GM21390 (cell line): ENCODE data around the gene TRIM10.
"Not testable (repeated sequence)": the region's sequence is repeated elsewhere in the genome, so short reads cannot be mapped to it uniquely, and the experiment has no call there.

Experiments
- ATAC-seq: cut with Tn5 transposase; IDR thresholded peaks from one replicate; pipeline ENCODE4 v1.9.1; 2021; ENCODE audit not compliant: unreplicated experiment

The TRIM10 gene

GRCh38 chr6:30154709-30155519, 6.1 kb downstream of the TRIM10 start:
- ATAC-seq: no peak

GRCh38 chr6:30154061-30154460, 7.0 kb downstream of the TRIM10 start:
- no peak for ATAC-seq

GRCh38 chr6:30152910-30153610, 8.0 kb downstream of the TRIM10 start:
- ATAC-seq: no peak

GRCh38 chr6:30152016-30152673, 8.9 kb downstream of the TRIM10 start:
- no peak for ATAC-seq

GRCh38 chr6:30151580-30151979, 9.4 kb downstream of the TRIM10 start:
- no peak for ATAC-seq

- ATAC-seq: no peak
Observed at GRCh38 chr6:30150671-30151395, 10.2 kb downstream of the TRIM10 start.

GRCh38 chr6:30149858-30150550, 11.0 kb downstream of the TRIM10 start:
- ATAC-seq: no peak

- ATAC-seq: no peak
Observed at GRCh38 chr6:30149234-30149633, 11.8 kb downstream of the TRIM10 start.

GRCh38 chr6:30147096-30147495, 13.9 kb downstream of the TRIM10 start:
- no peak for ATAC-seq

- ATAC-seq: no peak
Observed at GRCh38 chr6:30145818-30146217, 15.2 kb downstream of the TRIM10 start.

GRCh38 chr6:30144811-30145210, 16.2 kb downstream of the TRIM10 start:
- no peak for ATAC-seq

GRCh38 chr6:30143780-30144179, 17.2 kb downstream of the TRIM10 start:
- ATAC-seq: no peak

GRCh38 chr6:30142665-30143064, 18.3 kb downstream of the TRIM10 start:
- ATAC-seq: no peak

- ATAC-seq: not testable (repeated sequence)
Observed at GRCh38 chr6:30140240-30140639, 20.8 kb downstream of the TRIM10 start.

- ATAC-seq: no peak
Observed at GRCh38 chr6:30136570-30137286, 24.3 kb downstream of the TRIM10 start.

GRCh38 chr6:30135757-30136156, 25.3 kb downstream of the TRIM10 start, which contains the start of gene TRIM40:
Gene TRIM40, plus strand, starts transcription at chr6:30136140. Its CDS starts 897 bp downstream, at chr6:30137037.
- no peak for ATAC-seq

- no peak for ATAC-seq
Observed at GRCh38 chr6:30135147-30135546, 25.9 kb downstream of the TRIM10 start.

GRCh38 chr6:30131947-30132497, 29.0 kb downstream of the TRIM10 start:
- ATAC-seq: no peak
